Endothelial cell of umbilical vein (primary cell): ENCODE data around the gene FSD2. TPM values are rescaled to one million over a fixed set of nuclear protein-coding genes. Genes with fewer than 3 reads are reported as not detected.

Experiments
- polyA plus RNA-seq, 4 experiments: library from polyadenylated mRNA; depleted of rRNA in 3 of 4; stranded (reverse) in 3 of 4; unstranded in 1 of 4; fragments of >200 nt; gene quantifications; 2 replicates each; pipeline versions ENCODE4 v1.2.1 to v1.2.3, GENCODE V29; 2011 to 2012; ENCODE audit warnings: missing spikeins in 1 of 4
- total RNA-seq: library from RNA; stranded (reverse); gene quantifications from 2 replicates; pipeline ENCODE4 v1.2.3, GENCODE V29; 2021

Gene FSD2
- total and polyA plus RNA-seq, 2 donors (not counting 3 experiments of a cell fraction or from before 2014, with no cell fraction given), result not detected

Other genes starting within 250 kb of the FSD2 start
- gene CPEB1, start 158.7 kb downstream of the FSD2 start, total RNA-seq, result not detected in 2 replicates
- gene CPEB1, start 158.7 kb downstream of the FSD2 start, polyA plus RNA-seq, result not detected in 2 replicates
- gene AP3B2, start 96.2 kb downstream of the FSD2 start, total RNA-seq, result not detected in 2 replicates
- gene AP3B2, start 96.2 kb downstream of the FSD2 start, polyA plus RNA-seq, result not detected in 2 replicates
- gene WHAMM, start 3.6 kb upstream of the FSD2 start, total RNA-seq, result 7.7 and 9.4 TPM in 2 replicates
- gene WHAMM, start 3.6 kb upstream of the FSD2 start, polyA plus RNA-seq, result 4.1 and 4.3 TPM in 2 replicates
- gene HOMER2, start 146.7 kb upstream of the FSD2 start, total RNA-seq, result 0.60 and 0.97 TPM in 2 replicates
- 0.40 and 0.68 TPM in 2 replicates for gene HOMER2, start 146.7 kb upstream of the FSD2 start, polyA plus RNA-seq
- gene RAMAC, start 180.1 kb upstream of the FSD2 start, total RNA-seq, result 14.1 and 15.2 TPM in 2 replicates
- 8.8 and 12.5 TPM in 2 replicates for gene RAMAC, start 180.1 kb upstream of the FSD2 start, polyA plus RNA-seq
- 20.9 and 27.9 TPM in 2 replicates for gene C15orf40, start 205.6 kb upstream of the FSD2 start, total RNA-seq
- 14.1 and 15.4 TPM in 2 replicates for gene C15orf40, start 205.6 kb upstream of the FSD2 start, polyA plus RNA-seq